Smooth muscle cell (in vitro differentiated cells): ENCODE results near the gene SLAMF1. TPM values are rescaled to one million over a fixed set of nuclear protein-coding genes. Genes with fewer than 3 reads are reported as not detected.
A peak's percentile ranks its signal among the peaks of the same experiment; 100 is the strongest.
"Not testable (repeated sequence)": the region's sequence is repeated elsewhere in the genome, so short reads cannot be mapped to it uniquely, and the experiment has no call there.

Experiments
- DNase-seq: peaks from one replicate; lab custom pipeline; 2025; ENCODE audit not compliant: unreplicated experiment; lab: John Stamatoyannopoulos, UW
- H2AFZ ChIP-seq: fragments of 200-600 bp; sonication (generic); 2 replicates; pipeline ENCODE4 v1.6.0; 2016; ENCODE audit warnings: antibody characterized with exemption, low read depth, mild to moderate bottlenecking
- H3F3A ChIP-seq: fragments of 200-600 bp; sonication (generic); 2 replicates; pipeline ENCODE4 v1.6.0; 2017; ENCODE audit warnings: antibody characterized with exemption, low read depth
- H3K27ac ChIP-seq: fragments of 200-600 bp; sonication (generic); 2 replicates; pipeline ENCODE4 v1.5.1; 2016; ENCODE audit warnings: low read depth, mild to moderate bottlenecking
- H3K27me3 ChIP-seq: fragments of 200-600 bp; sonication (generic); 2 replicates; pipeline ENCODE4 v1.6.1; 2016; ENCODE audit warnings: low read depth, mild to moderate bottlenecking
- H3K36me3 ChIP-seq: fragments of 200-600 bp; sonication (generic); 2 replicates; pipeline ENCODE4 v1.5.1; 2016; ENCODE audit warnings: low read depth
- H3K4me1 ChIP-seq: fragments of 200-600 bp; sonication (generic); 2 replicates; pipeline ENCODE4 v1.5.1; 2016; ENCODE audit warnings: low read depth
- H3K4me2 ChIP-seq: fragments of 200-600 bp; sonication (generic); 2 replicates; pipeline ENCODE4 v1.6.0; 2016; ENCODE audit warnings: mild to moderate bottlenecking
- H3K4me3 ChIP-seq: fragments of 200-600 bp; sonication (generic); 2 replicates; pipeline ENCODE4 v1.5.1; 2016; ENCODE audit warnings: mild to moderate bottlenecking
- H3K79me2 ChIP-seq: fragments of 200-600 bp; sonication (generic); 2 replicates; pipeline ENCODE4 v1.6.0; 2016; ENCODE audit warnings: low read depth, mild to moderate bottlenecking
- H3K9ac ChIP-seq: fragments of 200-600 bp; sonication (generic); 2 replicates; pipeline ENCODE4 v1.6.0; 2016; ENCODE audit warnings: low read depth
- H3K9me3 ChIP-seq: fragments of 200-600 bp; sonication (generic); replicated peaks from 2 replicates; pipeline ENCODE4 v1.5.1; 2016; ENCODE audit warnings: low read depth
- H4K20me1 ChIP-seq: fragments of 200-600 bp; sonication (generic); 2 replicates; pipeline ENCODE4 v1.6.0; 2016; ENCODE audit warnings: low read depth
- WGBS: methylation state at CpG from one replicate; pipeline ENCODE4 v1.1.7; 2016; ENCODE audit warnings: low lambda C conversion rate; 5-methylcytosine and 5-hydroxymethylcytosine counted together
- polyA plus RNA-seq: library from polyadenylated mRNA; unstranded; fragments of >200 nt; fragmentation: Nextera tagmentation; extraction: Ambion mirVana; gene quantifications from 2 replicates; pipeline ENCODE4 v1.2.1, GENCODE V29; 2016
- total RNA-seq: library from RNA; depleted of rRNA; stranded (reverse); fragments of >200 nt; gene quantifications from 2 replicates; pipeline ENCODE4 v1.2.3, GENCODE V29; 2014
- TF ChIP-seq, protein P1 (sequence below): fragments of 200-600 bp; sonication (generic); IDR thresholded peaks from 2 replicates; pipeline ENCODE4 v1.5.1; 2017; ENCODE audit warnings: borderline replicate concordance, mild to moderate bottlenecking, antibody characterized with exemption; ENCODE audit not compliant: insufficient read depth, poor library complexity, severe bottlenecking

The SLAMF1 gene
- total and polyA plus RNA-seq, 2 experiments from 2014 or later = not detected

DNA sequence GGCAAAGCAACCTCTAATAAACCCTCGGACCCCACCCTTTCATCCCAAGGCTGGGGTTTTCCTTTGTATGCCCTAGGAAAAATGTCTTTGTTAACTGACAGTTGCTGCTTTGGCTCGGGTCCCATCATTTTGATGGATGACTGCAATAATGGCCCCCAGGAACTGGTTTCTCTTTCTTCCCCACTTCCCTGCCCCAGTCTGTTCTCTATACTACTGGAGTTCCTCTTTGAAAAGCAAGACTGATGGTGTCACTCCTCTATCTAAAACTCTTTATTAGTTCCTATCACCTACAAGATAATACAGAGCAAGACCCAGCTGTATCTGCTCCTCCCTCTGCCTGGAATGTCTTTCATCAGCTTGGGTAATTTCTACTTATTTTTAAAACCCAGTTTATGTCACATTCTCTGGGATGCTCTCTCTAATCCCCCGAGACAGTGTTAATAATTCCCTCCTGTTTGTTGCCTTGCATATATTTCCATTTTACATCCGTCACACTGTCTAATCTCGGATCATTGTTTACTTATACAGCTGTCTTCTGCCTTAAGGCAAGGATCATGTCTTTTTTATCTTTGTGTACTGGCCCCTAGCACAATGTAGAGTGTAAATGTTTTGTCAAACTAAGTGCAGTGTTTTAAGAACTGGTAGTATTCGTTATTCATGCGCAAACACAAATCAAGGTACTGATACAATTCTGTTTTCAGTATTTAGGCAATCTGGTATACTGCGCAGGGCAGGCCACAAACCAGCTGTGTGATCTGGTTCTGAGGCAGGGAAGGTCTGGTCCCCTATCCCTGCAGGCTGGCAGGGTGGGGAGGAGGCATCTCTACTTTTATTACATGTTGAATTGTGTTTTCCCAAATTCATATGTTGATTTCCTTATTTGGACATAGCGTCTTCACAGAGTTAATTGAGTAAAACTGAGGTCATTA lies 16.1 kb downstream of the SLAMF1 start:
- peaks cover 4% of the 10 kb centered on the region for H3F3A ChIP-seq
- H3K36me3 ChIP-seq = no peaks in the 10 kb centered on the region
- H3K4me3 ChIP-seq = no peak overlapping the region
- no peaks in the 10 kb centered on the region for H3K4me1 ChIP-seq
- no peaks in the 10 kb centered on the region for H3K27me3 ChIP-seq
- TF ChIP-seq, protein P1, sequence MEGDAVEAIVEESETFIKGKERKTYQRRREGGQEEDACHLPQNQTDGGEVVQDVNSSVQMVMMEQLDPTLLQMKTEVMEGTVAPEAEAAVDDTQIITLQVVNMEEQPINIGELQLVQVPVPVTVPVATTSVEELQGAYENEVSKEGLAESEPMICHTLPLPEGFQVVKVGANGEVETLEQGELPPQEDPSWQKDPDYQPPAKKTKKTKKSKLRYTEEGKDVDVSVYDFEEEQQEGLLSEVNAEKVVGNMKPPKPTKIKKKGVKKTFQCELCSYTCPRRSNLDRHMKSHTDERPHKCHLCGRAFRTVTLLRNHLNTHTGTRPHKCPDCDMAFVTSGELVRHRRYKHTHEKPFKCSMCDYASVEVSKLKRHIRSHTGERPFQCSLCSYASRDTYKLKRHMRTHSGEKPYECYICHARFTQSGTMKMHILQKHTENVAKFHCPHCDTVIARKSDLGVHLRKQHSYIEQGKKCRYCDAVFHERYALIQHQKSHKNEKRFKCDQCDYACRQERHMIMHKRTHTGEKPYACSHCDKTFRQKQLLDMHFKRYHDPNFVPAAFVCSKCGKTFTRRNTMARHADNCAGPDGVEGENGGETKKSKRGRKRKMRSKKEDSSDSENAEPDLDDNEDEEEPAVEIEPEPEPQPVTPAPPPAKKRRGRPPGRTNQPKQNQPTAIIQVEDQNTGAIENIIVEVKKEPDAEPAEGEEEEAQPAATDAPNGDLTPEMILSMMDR = no peak
- no peak for DNase-seq
- H3K9ac ChIP-seq = no peak overlapping the region
- H4K20me1 ChIP-seq = no peaks in the 10 kb centered on the region
- H2AFZ ChIP-seq = peak overlapping the region; percentile 41
- no peak overlapping the region for H3K4me2 ChIP-seq
- WGBS = 39% methylated on average over 9 of the region's 9 CpGs
- no peak overlapping the region for H3K27ac ChIP-seq
- H3K79me2 ChIP-seq = no peaks in the 10 kb centered on the region
- H3K9me3 ChIP-seq = no peaks in the 10 kb centered on the region

DNA sequence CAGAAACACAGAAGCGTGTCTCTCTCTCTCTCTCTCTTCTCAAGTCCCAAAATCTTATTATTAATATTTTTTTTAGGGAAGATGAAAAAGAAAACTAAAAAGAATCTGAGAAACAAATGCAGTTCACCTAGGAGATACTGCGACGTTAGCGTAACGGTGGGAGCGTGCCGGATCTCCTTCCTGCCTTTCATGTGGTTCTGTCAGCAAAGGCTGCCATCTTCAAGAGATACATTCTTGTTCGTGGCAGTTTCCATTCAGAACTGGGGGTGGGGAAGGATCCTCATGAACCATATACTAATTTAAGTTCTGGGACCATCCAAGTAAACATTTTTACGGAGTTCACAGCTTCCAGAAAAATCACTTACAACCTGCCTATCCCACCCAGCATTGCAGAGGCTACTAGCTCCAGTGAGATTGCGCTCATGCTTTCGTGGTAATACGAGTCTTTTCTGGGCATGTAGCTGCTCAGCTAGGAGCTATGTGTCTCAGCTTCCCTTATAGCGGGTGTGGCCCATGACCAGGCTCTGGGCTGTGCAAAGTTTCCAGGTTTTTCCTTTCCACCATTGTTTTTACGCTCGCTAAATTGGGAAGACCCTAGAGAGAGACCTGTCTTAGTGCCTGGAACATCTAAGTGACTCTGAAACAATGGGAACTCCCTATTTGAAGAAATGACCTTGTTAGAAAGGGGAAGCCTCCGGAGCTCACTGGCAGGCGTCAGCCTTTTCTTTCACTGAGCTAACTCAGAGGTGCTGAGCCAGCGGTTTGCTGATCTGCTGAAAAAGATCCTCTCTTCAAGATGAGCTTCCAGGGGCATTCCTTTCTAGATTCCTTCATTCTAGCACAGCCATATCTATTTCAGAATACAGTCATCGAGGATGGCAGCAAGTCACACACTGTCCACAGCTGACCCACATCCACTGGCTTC lies 17.3 kb downstream of the SLAMF1 start:
- Histone ChIP-seq H4K20me1 (no peaks in the 10 kb centered on the region), H3K4me3 (no peak overlapping the region), H3F3A (peaks cover 4% of the 10 kb centered on the region), H3K9ac (no peak overlapping the region), H3K27ac (no peak overlapping the region), H3K79me2 (no peaks in the 10 kb centered on the region), H3K27me3 (no peaks in the 10 kb centered on the region), H3K36me3 (no peaks in the 10 kb centered on the region), H3K4me2 (no peak overlapping the region), H2AFZ (no peak overlapping the region), H3K4me1 (no peaks in the 10 kb centered on the region), H3K9me3 (no peaks in the 10 kb centered on the region)
- DNase-seq = no peak
- WGBS = 74% methylated on average over 19 of the region's 19 CpGs
- TF ChIP-seq, protein P1 = no peak

DNA sequence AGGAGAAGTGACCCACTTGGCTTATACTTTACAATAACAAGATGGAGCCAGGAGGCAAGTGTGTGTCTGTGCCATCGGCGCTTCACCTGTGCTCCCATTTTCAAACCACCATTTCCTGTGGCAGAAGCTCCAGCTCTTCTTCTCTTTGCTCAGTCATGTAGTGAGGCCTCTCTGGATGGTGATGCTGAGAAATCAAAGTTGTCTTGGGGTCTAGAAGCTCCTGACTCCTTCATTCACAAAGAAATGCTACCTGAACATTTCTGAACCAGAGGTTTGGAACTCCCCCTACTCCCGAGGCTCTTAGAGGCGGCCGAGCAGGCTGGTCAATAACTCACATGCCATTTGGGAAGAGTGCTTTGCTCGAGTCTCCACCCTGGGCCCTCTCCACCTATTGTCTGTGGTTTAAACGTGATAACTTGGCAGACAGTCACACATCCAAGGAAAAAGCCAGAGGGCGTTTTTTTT lies 18.0 kb downstream of the SLAMF1 start:
- DNase-seq = no peak
- Histone ChIP-seq H2AFZ (no peak overlapping the region), H4K20me1 (no peaks in the 10 kb centered on the region), H3K36me3 (no peaks in the 10 kb centered on the region), H3K27ac (no peak overlapping the region), H3K4me2 (no peak overlapping the region), H3K79me2 (no peaks in the 10 kb centered on the region), H3K4me3 (no peak overlapping the region), H3K9me3 (no peaks in the 10 kb centered on the region), H3K4me1 (no peaks in the 10 kb centered on the region), H3K9ac (no peak overlapping the region), H3F3A (peaks cover 4% of the 10 kb centered on the region), H3K27me3 (no peaks in the 10 kb centered on the region)
- TF ChIP-seq, protein P1 = no peak
- WGBS = 77% methylated on average over 8 of the region's 8 CpGs

DNA sequence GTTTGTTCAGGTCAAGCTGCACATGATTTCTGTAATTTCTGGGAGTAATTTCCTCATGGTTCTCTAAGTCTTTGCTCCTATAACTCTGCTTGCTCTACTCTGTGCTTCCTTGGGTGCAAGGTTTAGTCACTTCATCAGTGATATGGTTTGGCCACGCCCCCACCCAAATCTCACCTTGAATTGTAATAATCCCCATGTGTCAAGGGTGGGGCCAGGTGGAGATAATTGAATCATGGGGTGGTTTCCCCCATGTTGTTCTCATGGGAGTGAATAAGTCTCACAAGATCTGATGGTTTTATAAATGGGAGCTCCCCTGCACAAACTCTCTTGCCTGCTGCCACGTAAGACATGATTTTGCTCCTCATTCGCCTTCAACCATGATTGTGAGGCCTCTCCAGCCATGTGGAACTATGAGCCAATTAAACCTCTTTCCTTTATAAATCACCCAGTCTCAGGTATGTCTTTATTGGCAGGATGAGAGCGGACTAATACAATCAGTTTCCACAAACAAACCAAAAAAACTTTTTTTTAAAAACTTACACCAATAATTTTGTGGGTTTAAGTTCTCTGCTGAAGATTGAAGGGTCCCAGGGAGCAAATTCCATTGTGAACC lies 19.1 kb downstream of the SLAMF1 start:
- H3K4me3 ChIP-seq, H3K79me2 ChIP-seq, H3K36me3 ChIP-seq, H3K4me1 ChIP-seq, H3F3A ChIP-seq, H3K4me2 ChIP-seq, DNase-seq, H3K27me3 ChIP-seq, H3K27ac ChIP-seq, H3K9ac ChIP-seq, H4K20me1 ChIP-seq, H2AFZ ChIP-seq, H3K9me3 ChIP-seq: not testable (repeated sequence)
- WGBS = 97% methylated on average over 4 of the region's 4 CpGs
